Fibroblast of lung (primary cell): ENCODE data around the gene NDUFS5.

Experiments
- CTCF ChIP-seq, 2 donors: IDR thresholded peaks in 1 of 2; conservative IDR thresholded peaks in 1 of 2; 1 replicate in 1 of 2; 2 replicates in 1 of 2; pipeline ENCODE4 v1.5.1; 2011 to 2012; ENCODE audit warnings: low read length in 2 of 2, control low read depth in 1 of 2, inconsistent platforms in 1 of 2, low read depth in 1 of 2, mild to moderate bottlenecking in 1 of 2
- EZH2 ChIP-seq: IDR thresholded peaks from 2 replicates; pipeline ENCODE4 v1.5.1; 2012; ENCODE audit warnings: low read length, control low read depth, mild to moderate bottlenecking; ENCODE audit errors: missing control alignments

- TF ChIP-seq CTCF (conservative IDR thresholded peaks at IDR 0.05 in 1 of 2, IDR thresholded peaks at IDR 0.05 in 1 of 2; ENCODE audit: low read depth in 1 of 2, low read length in 2 of 2) = no peak
- TF ChIP-seq EZH2 = no peak
Observed at GRCh38 chr1:39082811-39083576, 56.8 kb downstream of the NDUFS5 start.
